ENCODE measurements around the gene CBARP.
A peak's percentile ranks its signal among the peaks of the same experiment; 100 is the strongest.
"Not testable (repeated sequence)": the region's sequence is repeated elsewhere in the genome, so short reads cannot be mapped to it uniquely, and the experiment has no call there.

The CBARP gene

GRCh38 chr19:1211494-1212234, 26.1 kb downstream of the CBARP start:
- no peak for DNase-seq (ENCODE audit: low read depth in 2 of 2)

- DNase-seq (ENCODE audit: low read depth in 2 of 2): no peak
These were observed 27.6 kb downstream of the CBARP start for GRCh38 chr19:1210227-1210538.

- DNase-seq (ENCODE audit: low read depth in 2 of 2): not testable (repeated sequence)
These were observed 29.0 kb downstream of the CBARP start for GRCh38 chr19:1208830-1209229.

- no peak for DNase-seq (ENCODE audit: low read depth in 2 of 2)
These were observed 30.8 kb downstream of the CBARP start for GRCh38 chr19:1206864-1207450.

GRCh38 chr19:1206150-1206863, 31.5 kb downstream of the CBARP start:
- DNase-seq (ENCODE audit: low read depth in 2 of 2): no peak

- DNase-seq (ENCODE audit: low read depth in 2 of 2): peak; percentile 99
These were observed 32.4 kb downstream of the CBARP start, which contains the start of gene STK11 for GRCh38 chr19:1205114-1206099. Gene STK11, plus strand, starts transcription at chr19:1205778. Its CDS starts 1,136 bp downstream, at chr19:1206914.

- DNase-seq (ENCODE audit: low read depth in 2 of 2): not testable (repeated sequence)
These were observed 37.2 kb downstream of the CBARP start for GRCh38 chr19:1200614-1201013.

- no peak for DNase-seq (ENCODE audit: low read depth in 2 of 2)
These were observed 38.3 kb downstream of the CBARP start for GRCh38 chr19:1199531-1199930.

- DNase-seq (ENCODE audit: low read depth in 2 of 2): peak; percentile 48 to 60
These were observed 48.4 kb downstream of the CBARP start for GRCh38 chr19:1189419-1189818.

GRCh38 chr19:1183543-1184172, 54.1 kb downstream of the CBARP start:
- DNase-seq (ENCODE audit: low read depth in 2 of 2): no peak

- no peak for DNase-seq (ENCODE audit: low read depth in 2 of 2)
These were observed 55.1 kb downstream of the CBARP start for GRCh38 chr19:1182727-1183126.

GRCh38 chr19:1182068-1182467, 55.7 kb downstream of the CBARP start:
- no peak for DNase-seq (ENCODE audit: low read depth in 2 of 2)

GRCh38 chr19:1181606-1182005, 56.2 kb downstream of the CBARP start:
- no peak for DNase-seq (ENCODE audit: low read depth in 2 of 2)

All from stimulated activated CD4-positive, alpha-beta T cell treated with anti-CD3 and anti-CD28 coated beads, Interleukin-4, amount 100 ng/mL, for 48 hours (primary cell).